ENCODE measurements around the gene CTSC.

- no peak for TF ChIP-seq GATA2 (IDR thresholded peaks at IDR 0.05; ENCODE audit: low read depth, low read length)
- no peak for TF ChIP-seq GATA3 (IDR thresholded peaks at IDR 0.05; ENCODE audit: low read depth, low read length)
Measured at GRCh38 chr11:88358040-88358431, 20.5 kb upstream of the CTSC start.
